Stimulated activated CD8-positive, alpha-beta memory T cell treated with anti-CD3 and anti-CD28 coated beads, Interleukin-12 subunit alpha, Interleukin-12 subunit beta, amount 100 ng/mL, for 24 hours (primary cell): ENCODE measurements around the gene BICDL2.

Experiments
- DNase-seq: peaks from one replicate; pipeline ENCODE4 v3.0.0-alpha.2; 2020; ENCODE audit errors: extremely low read depth

Gene BICDL2

DNA sequence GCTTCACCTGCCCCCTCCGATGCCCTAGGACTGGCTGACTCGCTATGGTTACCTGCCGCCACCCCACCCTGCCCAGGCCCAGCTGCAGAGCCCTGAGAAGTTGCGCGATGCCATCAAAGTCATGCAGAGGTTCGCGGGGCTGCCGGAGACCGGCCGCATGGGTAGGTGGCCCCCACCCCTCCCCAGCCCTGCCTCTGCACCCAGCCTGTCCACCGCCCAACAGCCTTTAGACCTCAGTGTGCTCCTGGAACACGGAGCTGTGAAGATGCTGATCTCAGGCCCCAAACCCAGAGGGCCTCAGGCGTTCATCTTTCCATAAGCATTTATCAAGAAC, 10.6 kb upstream of the BICDL2 start:
- no peak for DNase-seq

DNA sequence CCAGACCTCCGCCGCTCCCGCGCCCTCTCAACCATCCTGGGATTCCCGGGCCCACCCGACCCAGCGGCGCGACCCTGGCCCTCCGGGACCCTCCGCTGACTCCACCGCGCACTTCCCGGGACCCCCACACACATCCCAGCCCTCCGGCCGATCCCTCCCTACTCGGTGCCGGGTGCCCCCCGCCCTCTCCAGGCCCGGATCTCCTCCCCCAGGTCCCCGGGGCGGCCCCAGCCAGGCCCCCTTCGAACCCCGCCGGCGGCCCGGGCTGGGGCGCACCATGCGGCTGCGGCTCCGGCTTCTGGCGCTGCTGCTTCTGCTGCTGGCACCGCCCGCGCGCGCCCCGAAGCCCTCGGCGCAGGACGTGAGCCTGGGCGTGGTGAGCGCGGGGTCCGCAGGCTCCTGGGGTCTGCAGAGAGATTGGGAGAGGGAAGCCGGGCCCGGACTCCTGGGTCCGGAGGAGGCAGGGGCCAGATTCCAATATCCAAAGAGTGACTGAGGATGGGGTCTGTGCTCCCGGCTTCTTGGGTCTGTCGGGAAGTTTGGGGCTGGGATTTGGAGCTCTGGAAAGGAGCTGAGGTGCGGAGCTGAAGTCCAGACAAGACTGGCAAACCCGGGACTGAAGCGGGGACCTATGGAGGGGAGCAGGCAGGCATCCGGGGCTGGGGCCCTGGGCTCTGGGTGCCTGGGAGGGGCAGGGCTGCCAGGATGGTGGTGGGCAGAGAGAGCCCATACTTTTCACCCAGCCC, 10.1 kb upstream of the BICDL2 start:
- no peak for DNase-seq

DNA sequence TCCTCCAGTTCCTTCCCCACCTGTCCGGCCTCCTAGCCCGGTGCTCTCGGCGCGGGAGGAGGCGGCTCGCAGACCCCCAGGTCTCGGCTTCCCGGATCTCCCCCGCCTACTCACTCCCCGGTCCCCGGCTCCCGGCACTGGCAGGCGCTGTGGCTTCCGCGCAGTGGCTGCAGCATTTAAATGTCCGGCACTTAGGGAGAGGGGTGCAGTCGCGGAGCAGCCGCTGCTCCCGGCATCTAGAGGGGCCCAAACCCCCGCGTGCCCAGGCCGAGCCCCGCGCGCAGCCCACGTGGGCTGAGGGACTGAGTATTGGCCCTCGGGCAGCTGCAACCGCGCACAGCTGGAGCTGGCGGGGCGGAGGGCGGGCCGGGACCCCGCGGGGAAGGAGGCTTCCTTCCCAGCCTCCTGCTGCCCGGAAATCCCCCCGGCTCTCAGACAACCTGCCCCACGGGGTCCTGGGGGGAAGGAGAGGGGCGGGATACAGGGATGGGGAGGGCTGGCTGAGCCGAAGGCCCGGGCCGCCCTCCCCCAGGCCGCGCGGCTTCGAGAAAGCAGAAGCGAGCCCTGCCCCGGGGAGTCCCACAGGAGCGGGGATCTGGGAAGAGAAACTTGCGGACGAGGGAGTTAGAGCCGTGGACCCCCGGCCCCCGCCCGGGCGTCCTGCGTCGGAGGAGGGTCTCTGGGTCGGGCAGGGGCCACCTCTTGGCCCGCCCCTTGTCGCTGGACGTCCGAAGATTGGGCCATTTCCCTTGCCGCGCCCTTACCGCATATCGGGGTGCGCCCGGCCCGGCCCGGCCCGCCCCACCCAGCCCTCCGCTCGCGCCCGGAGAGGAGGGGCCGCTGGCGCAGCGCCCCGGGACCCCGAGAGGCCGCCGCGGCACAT, 9.3 kb upstream of the BICDL2 start, which contains the start of gene MMP25:
Gene MMP25, plus strand, starts transcription at position 804 of the 883 bp plus-strand sequence. CDS start 357 bp downstream, outside the sequence.
- no peak for DNase-seq

DNA sequence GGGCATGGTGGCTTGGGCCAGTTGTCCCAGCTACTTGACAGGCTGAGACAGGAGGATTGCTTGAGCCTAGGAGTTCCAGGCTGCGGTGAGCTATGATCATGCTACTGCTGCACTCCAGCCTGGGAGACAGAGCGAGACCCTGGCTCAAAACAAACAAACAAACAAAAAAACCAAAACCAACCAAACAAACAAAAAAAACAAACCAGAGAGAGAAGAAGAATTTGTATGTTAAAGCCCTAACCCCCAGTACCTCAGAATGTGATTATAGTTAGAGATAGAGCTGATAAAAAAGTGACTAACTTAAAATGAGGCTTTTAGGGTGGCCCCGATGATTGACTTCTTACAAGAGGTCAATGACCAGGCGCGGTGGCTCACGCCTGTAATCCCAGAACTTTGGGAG, 8.0 kb upstream of the BICDL2 start:
- DNase-seq, result no peak

DNA sequence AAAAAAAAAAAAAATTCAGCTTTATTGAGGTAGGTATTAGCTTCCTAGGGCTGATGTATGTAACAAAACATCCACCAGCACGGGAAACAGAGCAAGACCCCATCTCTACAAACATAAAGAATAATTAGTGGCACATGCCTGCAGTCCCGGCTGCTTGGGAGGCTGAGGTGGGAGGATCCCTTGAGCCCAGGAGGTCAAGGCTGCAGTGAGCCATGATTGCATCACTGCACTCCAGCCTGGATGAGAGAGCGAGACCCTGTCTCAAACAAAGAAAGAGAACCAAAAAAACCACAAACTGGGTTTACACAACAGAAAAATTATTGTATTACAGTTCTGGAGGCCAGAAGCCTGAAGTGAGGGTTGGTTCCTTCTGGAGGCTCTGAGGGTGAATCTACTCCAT, 5.6 kb upstream of the BICDL2 start:
- no peak for DNase-seq

DNA sequence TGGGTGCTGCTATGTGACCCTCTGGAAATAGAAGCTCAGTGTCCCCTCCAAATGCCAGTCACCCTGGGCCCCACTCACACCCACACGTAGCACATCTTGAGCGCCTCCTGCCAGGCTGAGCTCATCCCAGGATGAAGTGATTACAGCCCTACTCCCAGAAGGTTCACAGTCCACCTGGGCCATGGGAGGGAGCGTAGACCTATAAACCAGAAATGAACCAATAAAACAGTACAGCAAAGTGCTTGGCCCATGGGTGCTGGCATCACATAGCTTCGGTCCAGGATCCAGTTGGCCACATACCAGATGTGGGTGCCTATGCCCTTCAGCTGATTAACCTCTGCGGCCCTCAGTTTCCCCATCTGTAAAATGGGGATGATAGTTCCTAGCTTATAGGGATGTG, 2.2 kb upstream of the BICDL2 start:
- DNase-seq, result no peak

DNA sequence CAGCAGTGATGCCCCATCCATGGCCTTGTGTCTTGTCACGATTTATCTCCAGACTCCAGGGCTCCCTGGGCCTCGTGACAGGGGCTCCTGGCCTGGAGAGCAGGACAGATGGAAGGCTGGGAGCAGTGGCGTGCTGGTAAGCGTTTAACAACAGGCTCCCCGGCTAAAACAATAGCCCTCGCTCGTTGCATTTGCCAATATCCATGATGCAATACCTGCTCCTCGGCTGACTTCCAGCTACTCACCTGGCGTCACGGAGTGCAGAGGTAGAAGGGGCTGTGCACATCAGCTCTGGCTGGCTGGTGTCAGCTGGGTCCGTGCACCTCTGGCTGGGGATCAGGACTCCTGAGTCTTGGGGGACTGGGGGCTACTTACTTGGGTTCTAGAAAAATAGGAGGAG, 1.5 kb upstream of the BICDL2 start:
- DNase-seq, result no peak

DNA sequence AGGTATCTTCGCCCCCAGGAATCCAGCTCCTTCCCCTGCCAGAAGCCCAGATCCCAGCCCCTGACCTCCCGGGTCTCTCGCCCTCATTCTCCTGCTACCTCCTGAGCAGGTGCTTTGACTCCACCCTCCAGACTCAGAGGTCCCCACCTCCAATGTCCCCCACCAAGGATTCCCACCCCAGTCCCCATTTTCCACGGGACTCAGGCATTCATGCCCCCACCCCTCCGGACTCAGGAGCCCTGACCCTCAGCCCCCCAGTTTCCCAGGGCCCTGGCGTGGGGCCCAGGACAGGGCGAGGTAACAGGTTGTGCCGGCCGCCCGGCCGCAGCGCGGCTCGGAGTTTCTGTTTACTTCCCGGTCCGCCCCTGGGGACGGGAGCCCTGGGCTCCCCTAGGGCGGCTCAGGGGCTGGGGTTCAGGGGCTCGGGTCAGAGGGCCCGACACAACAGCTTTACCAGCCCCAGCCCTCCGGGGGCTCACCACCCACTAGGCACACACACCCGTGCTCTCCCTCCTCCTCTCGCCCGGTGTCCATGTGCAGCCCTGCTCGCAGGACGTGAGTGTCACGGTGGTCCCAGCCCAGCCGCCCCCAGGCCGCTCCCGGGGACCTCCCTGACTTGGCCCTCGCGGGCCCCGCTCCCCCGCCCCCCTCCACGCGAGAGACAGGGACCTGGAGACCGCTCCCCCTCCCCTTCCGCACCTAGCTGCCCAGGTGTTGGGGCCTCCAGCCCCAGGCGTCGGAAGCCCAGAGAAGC, 595 bp downstream of the BICDL2 start:
- DNase-seq, result no peak

DNA sequence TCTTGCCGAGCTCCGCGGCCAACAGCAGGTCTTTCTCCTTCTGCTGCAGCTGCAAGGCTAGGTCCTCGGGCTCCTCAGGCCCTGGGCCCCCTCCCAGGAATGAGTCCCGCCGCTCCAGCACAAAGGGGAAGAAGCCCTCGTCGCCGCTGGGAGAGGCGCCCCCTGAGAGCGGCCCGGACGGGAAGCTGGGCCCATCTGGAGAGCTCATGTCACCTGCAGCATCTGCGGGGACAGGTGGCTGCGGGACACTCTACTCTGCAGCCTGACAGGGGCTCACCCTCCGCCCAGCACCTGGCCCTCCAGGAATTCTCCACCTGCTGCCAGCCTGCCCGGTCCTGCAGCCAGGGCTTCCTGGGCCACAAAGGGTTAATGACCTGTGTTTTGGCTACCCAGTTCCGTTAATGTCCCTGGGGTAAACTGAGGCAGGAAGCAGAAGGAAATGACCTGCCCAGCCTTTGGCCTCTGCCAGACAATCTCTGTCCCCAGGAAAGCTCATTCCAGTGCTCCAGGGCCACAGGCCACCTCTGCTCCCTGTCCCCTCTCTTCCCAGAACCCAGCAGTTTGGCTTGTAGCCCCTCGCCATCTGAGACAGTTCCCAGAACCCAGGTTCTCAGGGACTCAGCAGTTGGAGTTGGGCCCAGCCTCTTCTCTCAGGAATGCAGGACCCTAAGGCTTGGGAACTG, 1.3 kb downstream of the BICDL2 start:
- no peak for DNase-seq

DNA sequence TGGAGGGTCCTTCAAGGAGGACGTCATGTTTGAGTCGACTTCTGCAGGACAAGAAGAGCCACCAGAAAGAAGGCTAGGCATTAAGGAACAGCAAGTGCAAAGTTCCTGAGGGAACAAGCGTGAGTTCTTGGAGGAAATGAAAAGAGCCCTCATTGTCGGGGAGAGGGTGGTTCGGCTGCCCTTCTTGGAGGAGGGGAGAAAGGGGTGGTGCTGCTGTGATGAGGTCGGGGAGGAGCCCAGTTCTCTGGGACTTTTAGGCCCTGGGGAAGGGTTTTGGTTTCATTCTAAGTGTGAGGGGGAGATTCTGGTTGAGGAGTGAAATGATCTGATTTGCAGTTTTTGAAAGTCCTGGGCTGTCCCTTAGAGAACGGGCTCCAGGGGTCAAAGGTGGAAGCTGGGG, 4.1 kb downstream of the BICDL2 start:
- no peak for DNase-seq

DNA sequence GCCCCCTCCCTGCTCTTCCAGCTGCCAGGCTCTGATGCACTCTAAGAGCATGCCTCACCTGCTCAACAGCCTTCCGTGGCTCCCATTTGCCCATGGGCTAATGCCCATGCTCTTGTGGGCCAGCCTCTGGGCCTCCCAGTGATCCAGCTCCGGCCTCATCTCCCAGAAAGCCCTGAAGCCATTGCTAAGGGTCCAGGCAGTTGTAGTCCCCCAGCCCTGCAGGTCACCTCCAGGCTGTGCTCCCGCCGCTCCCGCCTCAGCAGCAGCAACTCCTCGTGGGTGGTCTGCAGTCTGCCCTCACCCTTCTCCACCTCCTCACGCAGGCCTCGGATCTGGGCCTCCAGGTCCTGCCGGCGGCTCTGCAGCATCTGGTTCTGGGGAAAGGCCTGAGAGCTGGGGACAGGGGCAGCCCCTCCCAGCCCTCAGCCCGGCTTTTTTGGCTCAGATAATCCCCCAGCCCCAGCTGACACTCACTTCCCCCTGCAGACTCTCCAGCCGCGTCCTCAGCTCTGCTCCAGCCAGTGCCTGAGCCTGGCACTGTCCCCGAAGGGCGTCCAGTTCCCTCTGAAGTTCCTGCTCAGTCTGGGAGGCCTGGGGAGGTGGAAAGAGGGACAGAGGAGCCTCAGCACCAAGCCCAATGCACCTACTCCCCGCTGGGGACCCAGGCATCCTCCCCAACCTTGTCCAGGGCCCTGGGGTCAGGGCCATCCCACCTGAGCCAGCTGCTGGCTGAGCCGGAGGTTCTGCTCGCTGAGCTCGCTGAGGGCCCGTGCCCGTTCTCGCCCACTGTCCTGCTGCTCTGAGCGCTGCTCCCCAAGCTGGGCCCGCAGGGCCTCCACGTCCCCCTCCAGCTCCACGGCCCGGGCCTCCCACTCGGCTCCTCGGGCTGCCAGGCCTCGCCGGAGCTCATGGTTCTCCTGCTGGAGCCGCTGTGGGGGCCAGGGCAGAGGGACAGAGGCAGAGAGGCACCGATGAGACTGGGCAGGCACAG, 6.2 kb downstream of the BICDL2 start:
- DNase-seq, result no peak

DNA sequence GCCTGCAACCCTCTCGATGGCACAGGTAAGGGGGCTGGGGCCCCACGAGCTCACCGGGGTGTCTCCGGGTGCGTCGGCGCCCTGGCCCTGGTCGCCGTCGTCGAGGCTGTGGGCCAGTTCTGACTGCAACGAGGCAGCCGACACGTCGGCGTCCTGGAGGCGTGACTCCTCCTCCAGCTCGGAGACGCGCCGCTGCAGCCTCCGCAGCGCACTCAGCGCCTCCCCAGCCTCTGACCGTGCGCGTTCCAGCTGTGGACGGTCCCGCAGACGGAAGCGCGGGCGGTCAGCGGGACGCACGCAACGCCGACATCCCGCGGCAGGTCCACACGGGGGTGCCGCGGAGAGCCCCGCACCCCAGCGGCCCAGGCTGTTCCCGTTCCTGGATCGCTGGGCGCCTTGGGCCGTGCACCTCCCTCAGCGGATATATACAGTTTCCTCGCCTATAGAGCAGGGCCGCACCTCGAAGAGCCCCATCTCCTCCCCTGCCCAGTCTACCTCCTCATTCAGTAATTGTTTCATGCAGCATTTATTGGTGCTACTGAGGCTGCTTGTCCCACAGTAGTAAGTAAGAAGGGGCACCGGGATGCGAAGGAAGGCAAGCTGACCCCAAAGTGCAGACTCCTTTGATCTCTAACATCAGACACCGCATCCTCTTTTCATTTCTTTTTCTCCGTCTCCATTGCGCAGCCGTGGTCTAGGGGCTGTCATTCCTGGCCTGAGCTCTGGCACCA, 7.1 kb downstream of the BICDL2 start:
- DNase-seq, result no peak

DNA sequence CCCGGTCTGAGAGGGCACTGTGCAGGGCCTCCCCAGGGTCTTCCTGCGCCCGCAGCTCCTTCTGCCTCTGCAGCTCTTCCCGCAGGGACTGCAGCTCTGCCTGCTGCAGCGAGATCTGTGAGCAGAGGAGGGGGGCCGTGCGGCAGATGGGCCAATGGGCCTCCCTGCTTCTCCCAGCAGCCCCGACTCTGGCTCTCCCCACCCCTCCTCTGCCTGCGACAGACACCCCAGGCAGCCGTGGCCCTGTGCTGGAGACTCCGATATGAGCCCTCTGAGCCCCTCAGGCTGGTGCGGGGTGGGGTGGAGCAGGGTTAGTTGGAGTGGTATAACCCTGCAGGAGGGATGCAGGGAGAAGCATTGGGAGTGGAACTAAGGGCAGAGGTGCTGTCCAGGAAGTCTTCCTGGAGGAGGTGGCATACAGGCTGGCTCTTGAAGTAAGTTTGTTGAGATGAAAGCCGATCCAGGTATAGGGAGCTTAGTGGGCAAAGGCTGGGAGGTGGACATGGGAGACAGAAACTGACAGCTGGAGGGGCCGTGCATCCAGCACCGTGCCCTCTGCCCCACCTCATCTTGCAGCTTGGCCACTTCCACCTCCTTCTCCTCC, 7.9 kb downstream of the BICDL2 start:
- DNase-seq, result no peak

DNA sequence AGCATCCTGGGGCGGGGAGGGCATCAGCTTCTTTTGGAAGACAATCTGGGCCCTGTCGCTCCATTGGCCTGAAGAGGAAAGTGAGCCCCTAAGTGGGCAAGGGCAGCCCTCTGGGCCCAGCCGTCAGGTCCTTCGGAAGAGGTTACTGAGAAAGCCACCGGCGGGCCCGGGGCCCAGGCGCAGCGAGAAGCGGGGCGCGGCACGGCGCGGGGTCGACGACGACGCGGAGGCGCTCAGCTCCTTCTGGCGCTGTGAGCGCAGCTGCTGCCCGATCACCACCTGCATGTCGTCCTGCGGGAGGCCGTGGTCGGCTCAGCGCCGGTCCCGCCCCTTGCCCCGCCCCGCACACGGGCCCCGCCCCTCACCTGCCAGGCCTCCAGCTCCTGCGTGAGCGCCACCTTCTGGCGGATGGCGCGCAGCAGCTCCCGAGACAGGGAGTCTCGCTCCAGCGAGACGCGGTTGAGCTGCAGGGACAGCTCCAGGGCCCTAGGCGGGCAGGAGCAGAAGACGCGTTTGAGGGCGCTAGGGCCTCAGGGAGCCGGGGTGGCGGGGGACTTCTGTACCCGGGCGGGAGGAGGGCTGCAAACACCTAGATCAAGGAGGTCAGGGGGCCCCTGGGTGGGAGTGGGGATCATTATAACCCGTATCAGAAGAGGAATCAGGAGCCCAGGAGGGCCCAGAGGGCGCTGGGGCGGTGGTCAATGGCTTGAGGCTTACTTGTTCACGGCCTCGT, 8.6 kb downstream of the BICDL2 start:
- DNase-seq, result peak; percentile 64

DNA sequence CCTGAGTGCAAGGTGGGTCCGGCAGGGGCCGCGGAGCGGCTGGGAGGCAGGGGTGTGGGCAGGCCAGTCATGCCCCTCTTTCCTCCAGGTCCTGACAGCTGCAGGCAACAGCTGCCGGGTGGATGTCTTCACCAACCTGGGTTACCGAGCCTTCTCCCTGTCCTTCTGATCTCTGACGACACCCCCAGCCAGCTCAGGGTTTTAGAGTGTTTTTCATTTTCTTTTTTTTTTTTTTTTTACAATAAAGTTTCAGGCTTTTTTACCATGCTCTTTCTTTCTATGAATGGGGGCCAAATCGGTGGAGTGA, 9.3 kb downstream of the BICDL2 start:
- DNase-seq, result no peak

DNA sequence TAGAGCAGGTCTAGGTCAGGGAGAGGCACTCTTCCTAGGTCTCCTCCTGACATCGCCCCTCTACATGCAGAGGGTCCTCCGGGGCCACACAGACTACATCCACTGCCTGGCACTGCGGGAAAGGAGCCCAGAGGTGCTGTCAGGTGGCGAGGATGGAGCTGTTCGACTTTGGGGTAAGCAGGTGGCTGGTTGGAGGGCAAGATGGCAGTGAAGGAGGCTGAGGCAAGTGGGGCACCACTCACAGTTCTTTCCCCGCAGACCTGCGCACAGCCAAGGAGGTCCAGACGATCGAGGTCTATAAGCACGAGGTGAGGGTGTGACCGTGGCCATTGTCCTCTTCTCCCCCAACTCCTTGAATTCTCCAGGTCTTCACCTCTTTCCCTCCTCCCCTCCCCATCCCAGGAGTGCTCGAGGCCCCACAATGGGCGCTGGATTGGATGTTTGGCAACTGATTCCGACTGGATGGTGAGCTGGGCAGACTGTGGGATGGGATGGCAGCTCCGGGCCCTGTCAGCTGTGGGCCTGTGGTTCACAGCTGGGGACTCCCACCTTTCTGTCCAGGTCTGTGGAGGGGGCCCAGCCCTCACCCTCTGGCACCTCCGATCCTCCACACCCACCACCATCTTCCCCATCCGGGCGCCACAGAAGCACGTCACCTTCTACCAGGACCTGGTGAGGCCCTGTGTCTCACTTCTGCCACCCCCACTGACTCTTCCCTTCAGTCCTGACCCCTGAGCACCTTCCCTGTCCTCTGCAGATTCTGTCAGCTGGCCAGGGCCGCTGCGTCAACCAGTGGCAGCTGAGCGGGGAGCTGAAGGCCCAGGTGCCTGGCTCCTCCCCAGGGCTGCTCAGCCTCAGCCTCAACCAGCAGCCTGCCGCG, 9.9 kb downstream of the BICDL2 start:
- no peak for DNase-seq

DNA sequence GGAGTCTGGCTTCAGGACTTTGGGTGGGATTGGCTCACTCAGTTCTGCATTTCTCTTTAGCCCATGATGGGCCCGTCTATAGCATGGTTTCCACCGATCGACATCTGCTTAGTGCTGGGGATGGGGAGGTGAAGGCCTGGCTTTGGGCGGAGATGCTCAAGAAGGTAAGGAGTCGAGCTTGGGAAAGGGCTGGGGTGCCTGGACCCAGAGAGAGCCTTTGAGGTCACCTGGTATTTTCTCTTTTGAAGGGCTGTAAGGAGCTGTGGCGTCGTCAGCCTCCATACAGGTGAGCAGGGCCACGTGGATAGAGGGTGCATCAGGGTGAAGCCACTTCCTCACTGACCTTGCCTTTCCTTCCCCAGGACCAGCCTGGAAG, 10.8 kb downstream of the BICDL2 start:
- DNase-seq, result no peak
